Measurements from ENCODE around the gene HES4.
A peak's percentile ranks its signal among the peaks of the same experiment; 100 is the strongest.

The HES4 gene

DNA sequence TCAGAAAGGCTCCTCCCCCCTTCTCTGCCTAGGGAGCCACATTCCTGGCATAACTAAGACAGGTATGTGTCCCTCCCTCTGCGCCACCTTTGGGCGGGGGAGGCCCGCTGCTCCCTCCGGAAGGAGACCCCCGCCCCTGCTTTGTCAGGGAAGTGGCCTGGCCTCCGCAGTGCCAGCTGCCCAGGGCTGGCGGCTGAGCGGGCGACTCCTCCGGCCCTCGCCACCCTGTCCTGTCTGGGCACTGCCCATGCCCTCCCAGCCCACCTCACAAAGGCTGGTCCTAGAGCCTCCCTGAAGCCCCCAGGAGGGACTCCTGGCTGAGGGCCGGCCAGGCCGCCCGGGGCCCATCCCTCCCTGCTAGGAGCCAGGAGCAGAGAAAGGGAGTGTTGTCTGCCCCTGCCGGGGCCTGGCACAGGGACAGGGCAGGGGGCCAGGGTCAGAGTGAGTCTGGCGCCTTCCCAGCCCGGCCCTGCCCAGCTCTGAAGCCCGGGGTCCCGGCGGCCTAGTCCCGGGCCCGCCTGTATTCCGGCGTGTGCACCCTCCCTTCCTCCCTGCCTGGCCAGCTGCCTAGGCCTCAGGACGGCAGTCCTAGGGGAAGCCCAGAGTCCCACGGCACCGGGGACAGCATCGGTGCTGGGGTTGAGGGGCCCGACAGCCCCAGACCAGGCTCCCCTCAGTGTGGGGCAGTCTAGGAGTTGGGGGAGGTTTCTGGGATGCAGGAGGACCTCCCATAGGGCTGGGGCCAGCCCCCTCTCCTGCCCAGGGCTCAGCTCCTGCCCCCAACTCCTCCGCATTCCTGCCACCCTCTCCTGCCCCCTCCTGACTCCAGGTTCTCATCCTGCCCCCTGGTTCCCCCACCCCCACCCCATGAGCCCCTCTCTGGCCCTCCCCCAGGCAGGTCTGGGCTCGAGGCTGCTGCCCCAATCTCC, 25.1 kb upstream of the HES4 start:
- H3K4me1 ChIP-seq (ENCODE audit: control insufficient read depth in 5 of 5, insufficient read depth in 5 of 5, low read length in 5 of 5) = peaks cover 0 to 18% (median 9%) of the 10 kb centered on the region in 5 donors
- no peak overlapping the region for H3K27ac ChIP-seq (ENCODE audit: low read depth, low read length)
- H3K9ac ChIP-seq (ENCODE audit: low read length in 5 of 5) = no peak overlapping the region

DNA sequence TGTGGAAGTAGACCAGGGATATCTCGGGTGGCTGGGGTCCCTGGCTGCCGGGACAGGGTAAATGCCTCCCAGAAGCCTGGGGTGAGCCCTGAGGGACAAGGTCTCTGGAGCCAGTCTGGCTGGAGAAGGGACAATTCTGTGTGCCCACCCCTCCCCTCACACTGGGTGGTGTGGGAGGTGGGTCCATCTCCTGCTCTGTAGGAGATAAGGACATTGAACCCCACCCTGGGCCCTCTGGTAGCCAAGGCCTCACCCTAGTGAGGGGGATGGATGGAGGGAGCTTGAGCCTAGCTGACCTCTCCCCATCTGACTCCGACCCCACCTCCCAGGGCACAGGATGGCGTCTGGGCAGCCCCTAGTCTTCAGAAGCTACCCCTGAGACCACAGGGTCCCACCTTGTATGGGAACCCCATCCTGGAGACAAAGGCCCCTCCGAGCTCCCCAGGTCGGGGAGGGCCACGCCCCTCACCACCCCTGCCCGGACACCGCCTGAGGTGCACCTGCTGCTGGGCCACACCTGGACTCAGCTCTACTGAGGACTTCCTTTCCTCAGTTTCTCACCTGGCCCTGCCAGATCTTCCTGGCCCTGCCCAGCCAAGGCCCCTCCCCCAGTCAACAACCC, 24.4 kb upstream of the HES4 start:
- Histone ChIP-seq H3K27me3 (ENCODE audit: control insufficient read depth in 5 of 5, insufficient read depth in 4 of 5, low read length in 5 of 5) (peaks cover 4 to 13% (median 10%) of the 10 kb centered on the region in 5 donors), H3K27ac (ENCODE audit: low read depth, low read length) (no peak overlapping the region), H3K9me3 (ENCODE audit: control insufficient read depth in 5 of 5, low read length in 5 of 5) (no peaks in the 10 kb centered on the region), H3K4me3 (ENCODE audit: low read depth in 1 of 5, low read length in 5 of 5) (no peak overlapping the region), H3K9ac (ENCODE audit: low read length in 5 of 5) (no peak overlapping the region), H3K4me1 (ENCODE audit: control insufficient read depth in 5 of 5, insufficient read depth in 5 of 5, low read length in 5 of 5) (peaks cover 0 to 18% (median 9%) of the 10 kb centered on the region in 5 donors), H3K36me3 (ENCODE audit: control insufficient read depth in 5 of 5, insufficient read depth in 5 of 5, low read length in 5 of 5) (no peaks in the 10 kb centered on the region)

More for the DNA sequence above, 25.1 kb upstream of the HES4 start:
- no peaks in the 10 kb centered on the region for H3K9me3 ChIP-seq (ENCODE audit: control insufficient read depth in 5 of 5, low read length in 5 of 5)
- no peak overlapping the region for H3K4me3 ChIP-seq (ENCODE audit: low read depth in 1 of 5, low read length in 5 of 5)
- peaks cover 4 to 19% (median 12%) of the 10 kb centered on the region in 5 donors for H3K27me3 ChIP-seq (ENCODE audit: control insufficient read depth in 5 of 5, insufficient read depth in 4 of 5, low read length in 5 of 5)
- no peaks in the 10 kb centered on the region for H3K36me3 ChIP-seq (ENCODE audit: control insufficient read depth in 5 of 5, insufficient read depth in 5 of 5, low read length in 5 of 5)

DNA sequence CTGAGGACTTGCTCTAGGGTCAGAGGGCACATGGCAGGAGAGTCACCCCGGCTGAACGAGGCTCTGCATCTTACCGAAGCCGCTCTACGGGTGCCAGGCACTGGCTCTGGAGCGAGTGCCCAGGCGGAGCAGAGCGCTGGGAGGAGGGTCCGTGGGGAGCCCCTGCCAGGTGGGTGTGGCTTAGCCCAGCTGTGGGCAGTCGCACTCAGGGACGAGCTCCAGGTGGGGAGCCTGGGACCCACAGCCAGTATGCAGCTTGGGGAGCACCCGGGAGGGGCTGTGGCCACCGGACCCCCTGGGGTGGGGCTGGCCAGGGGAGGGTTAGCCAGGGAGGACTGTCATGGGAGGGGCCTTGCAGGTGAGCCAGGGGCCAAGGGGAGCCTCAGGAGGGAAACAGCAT, 23.8 kb upstream of the HES4 start:
- Histone ChIP-seq H3K4me1 (ENCODE audit: control insufficient read depth in 5 of 5, insufficient read depth in 5 of 5, low read length in 5 of 5) (peaks cover 0 to 20% (median 13%) of the 10 kb centered on the region in 5 donors), H3K9me3 (ENCODE audit: control insufficient read depth in 5 of 5, low read length in 5 of 5) (no peaks in the 10 kb centered on the region), H3K4me3 (ENCODE audit: low read depth in 1 of 5, low read length in 5 of 5) (no peak overlapping the region), H3K9ac (ENCODE audit: low read length in 5 of 5) (no peak overlapping the region), H3K27ac (ENCODE audit: low read depth, low read length) (no peak overlapping the region), H3K27me3 (ENCODE audit: control insufficient read depth in 5 of 5, insufficient read depth in 4 of 5, low read length in 5 of 5) (peaks cover 4 to 13% (median 10%) of the 10 kb centered on the region in 5 donors), H3K36me3 (ENCODE audit: control insufficient read depth in 5 of 5, insufficient read depth in 5 of 5, low read length in 5 of 5) (no peaks in the 10 kb centered on the region)

DNA sequence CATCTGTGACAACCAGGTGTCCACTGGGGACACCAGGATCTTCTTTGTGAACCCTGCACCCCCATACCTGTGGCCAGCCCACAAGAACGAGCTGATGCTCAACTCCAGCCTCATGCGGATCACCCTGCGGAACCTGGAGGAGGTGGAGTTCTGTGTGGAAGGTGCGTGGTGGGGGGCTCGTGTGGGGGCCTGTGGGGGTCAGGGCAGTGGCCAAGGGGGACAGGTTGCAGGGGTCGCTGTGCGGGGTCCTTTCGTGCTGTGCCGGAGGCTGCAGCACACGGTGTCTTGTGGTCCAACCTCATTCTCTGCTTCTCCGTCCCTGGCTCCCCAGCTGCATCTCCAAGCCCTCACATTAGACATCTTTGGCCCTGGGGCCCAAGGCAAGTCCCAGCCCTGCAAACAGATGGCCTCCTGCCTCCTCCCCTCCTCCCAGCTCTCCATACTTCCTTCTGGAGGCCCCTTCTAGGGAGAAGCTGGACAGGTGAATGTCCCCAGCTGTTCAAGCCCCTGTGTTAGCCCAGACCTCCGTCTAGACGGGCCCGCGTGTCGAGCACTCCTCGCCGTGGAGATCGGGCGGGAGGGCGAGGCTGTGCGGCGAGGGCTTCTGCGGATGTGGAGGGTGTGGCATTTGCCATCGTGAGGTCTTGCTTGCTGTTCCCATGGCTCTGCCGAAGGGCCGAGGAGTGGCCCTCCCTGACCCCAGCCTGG, 22.6 kb upstream of the HES4 start:
- Histone ChIP-seq H3K9me3 (ENCODE audit: control insufficient read depth in 5 of 5, low read length in 5 of 5) (no peaks in the 10 kb centered on the region), H3K27ac (ENCODE audit: low read depth, low read length) (no peak overlapping the region), H3K27me3 (ENCODE audit: control insufficient read depth in 5 of 5, insufficient read depth in 4 of 5, low read length in 5 of 5) (peaks cover 4 to 13% (median 8%) of the 10 kb centered on the region in 5 donors), H3K4me1 (ENCODE audit: control insufficient read depth in 5 of 5, insufficient read depth in 5 of 5, low read length in 5 of 5) (peaks cover 0 to 20% (median 13%) of the 10 kb centered on the region in 5 donors), H3K36me3 (ENCODE audit: control insufficient read depth in 5 of 5, insufficient read depth in 5 of 5, low read length in 5 of 5) (no peaks in the 10 kb centered on the region), H3K9ac (ENCODE audit: low read length in 5 of 5) (no peak overlapping the region), H3K4me3 (ENCODE audit: low read depth in 1 of 5, low read length in 5 of 5) (no peak overlapping the region)

DNA sequence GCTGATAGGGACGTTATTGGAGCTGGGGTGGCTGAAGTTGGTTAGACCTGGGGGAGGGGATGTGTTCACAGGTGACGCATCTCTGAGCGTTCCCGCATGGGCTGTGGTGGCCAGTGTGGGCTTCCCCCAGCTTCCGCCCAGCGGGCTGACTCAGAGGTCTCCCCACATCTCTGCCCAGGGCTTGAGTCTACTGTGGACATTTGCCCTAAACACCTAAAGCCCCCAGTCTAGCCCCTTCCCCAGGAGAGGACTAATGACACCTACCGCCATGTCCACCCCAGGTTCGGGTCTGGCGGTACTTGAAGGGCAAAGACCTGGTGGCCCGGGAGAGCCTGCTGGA, 22.0 kb upstream of the HES4 start:
- Histone ChIP-seq H3K9me3 (ENCODE audit: control insufficient read depth in 5 of 5, low read length in 5 of 5) (no peaks in the 10 kb centered on the region), H3K36me3 (ENCODE audit: control insufficient read depth in 5 of 5, insufficient read depth in 5 of 5, low read length in 5 of 5) (no peaks in the 10 kb centered on the region), H3K4me1 (ENCODE audit: control insufficient read depth in 5 of 5, insufficient read depth in 5 of 5, low read length in 5 of 5) (peaks cover 0 to 20% (median 13%) of the 10 kb centered on the region in 5 donors), H3K9ac (ENCODE audit: low read length in 5 of 5) (no peak overlapping the region), H3K4me3 (ENCODE audit: low read depth in 1 of 5, low read length in 5 of 5) (no peak overlapping the region), H3K27ac (ENCODE audit: low read depth, low read length) (no peak overlapping the region), H3K27me3 (ENCODE audit: control insufficient read depth in 5 of 5, insufficient read depth in 4 of 5, low read length in 5 of 5) (peaks cover 2 to 10% (median 8%) of the 10 kb centered on the region in 5 donors)

DNA sequence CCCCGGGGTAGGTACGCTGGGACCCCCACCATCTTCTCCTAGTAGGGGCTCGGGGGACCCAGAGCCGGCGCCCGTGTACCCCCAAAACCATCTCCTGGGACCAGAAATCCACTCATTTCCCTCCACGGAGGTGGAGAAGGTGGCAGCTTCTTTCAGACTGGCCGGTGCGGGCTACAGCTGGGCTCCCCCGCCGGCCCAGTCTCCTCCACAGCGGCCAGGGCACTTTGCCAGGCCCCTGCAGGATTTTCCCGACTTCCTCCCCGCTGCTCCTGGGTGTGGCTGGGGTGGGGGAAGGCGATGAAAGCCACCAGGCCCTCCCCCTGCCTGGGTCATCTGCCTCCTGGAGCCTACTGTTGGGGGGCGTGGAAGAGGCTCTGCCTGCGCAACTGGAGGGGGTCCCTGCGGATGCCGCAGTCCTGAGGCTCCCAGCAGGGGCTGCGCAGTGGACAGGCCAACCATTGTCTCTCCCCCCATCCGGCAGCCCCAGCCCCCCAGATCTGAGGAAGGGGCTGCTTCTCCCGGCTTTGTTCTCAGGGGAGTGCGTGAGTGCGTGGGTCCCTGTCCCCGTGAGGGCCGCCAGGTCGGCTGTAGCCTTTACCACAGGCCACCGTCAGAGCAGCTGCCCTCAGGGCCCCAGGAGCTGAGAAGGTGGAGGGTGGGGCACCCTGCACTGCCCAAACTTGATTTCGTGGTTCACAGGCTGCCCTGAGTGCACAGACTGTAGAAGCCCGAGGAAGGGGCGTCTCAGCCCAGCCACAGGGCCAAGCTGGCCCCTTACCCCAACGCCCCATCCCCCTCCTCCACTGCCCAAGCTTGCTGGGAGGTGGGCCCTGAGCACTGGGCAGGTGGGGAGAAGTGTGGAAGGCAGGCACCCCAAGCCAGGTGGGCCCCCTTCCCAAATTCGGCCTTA, 21.4 kb upstream of the HES4 start:
- no peak overlapping the region for H3K27ac ChIP-seq (ENCODE audit: low read depth, low read length)
- H3K36me3 ChIP-seq (ENCODE audit: control insufficient read depth in 5 of 5, insufficient read depth in 5 of 5, low read length in 5 of 5) = no peaks in the 10 kb centered on the region
- H3K4me1 ChIP-seq (ENCODE audit: control insufficient read depth in 5 of 5, insufficient read depth in 5 of 5, low read length in 5 of 5) = peaks cover 0 to 20% (median 13%) of the 10 kb centered on the region in 5 donors
- no peak overlapping the region for H3K9ac ChIP-seq (ENCODE audit: low read length in 5 of 5)
- peaks cover 2 to 10% (median 8%) of the 10 kb centered on the region in 5 donors for H3K27me3 ChIP-seq (ENCODE audit: control insufficient read depth in 5 of 5, insufficient read depth in 4 of 5, low read length in 5 of 5)
- H3K9me3 ChIP-seq (ENCODE audit: control insufficient read depth in 5 of 5, low read length in 5 of 5) = no peaks in the 10 kb centered on the region
- peak overlapping the region in 3 of 5 donors; percentile 26 to 47 (median 28) for H3K4me3 ChIP-seq (ENCODE audit: low read depth in 1 of 5, low read length in 5 of 5)

DNA sequence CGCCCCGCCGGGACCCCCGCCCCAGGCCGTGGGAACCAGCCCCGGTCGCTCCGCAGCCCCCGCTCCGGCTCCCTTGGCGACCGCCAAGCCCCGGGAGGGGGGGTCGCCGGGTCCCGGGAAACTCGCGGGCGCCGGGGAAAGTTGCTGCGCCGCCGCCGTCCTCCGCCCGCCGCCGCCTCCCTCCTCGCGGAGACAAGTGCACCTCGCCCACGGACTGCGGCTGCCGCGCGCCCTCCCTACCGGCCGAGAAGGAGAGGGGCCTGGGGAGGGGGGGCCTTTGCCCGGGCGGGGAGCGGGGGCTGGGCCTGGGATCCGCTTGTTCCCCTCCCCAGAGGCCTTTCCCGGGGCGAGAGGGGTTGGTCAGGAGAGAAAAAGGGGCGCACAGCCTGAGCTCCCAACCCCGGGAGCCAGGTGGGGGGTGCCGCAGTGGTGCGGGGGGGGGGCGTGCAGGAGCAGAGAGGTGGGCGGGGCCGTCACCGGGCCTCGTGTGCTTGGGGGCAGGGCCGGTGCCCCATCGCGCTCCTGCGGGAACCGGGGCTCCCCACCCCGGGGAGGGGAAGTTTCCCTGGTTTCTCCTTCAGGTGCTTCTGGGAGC, 20.6 kb upstream of the HES4 start:
- H3K4me3 ChIP-seq (ENCODE audit: low read depth in 1 of 5, low read length in 5 of 5) = peak overlapping the region in 3 of 5 donors; percentile 69 to 72 (median 71)
- H3K4me1 ChIP-seq (ENCODE audit: control insufficient read depth in 5 of 5, insufficient read depth in 5 of 5, low read length in 5 of 5) = peaks cover 0 to 20% (median 13%) of the 10 kb centered on the region in 5 donors
- no peaks in the 10 kb centered on the region for H3K36me3 ChIP-seq (ENCODE audit: control insufficient read depth in 5 of 5, insufficient read depth in 5 of 5, low read length in 5 of 5)
- H3K9ac ChIP-seq (ENCODE audit: low read length in 5 of 5) = peak overlapping the region in 1 of 5 donors; percentile 46
- H3K27me3 ChIP-seq (ENCODE audit: control insufficient read depth in 5 of 5, insufficient read depth in 4 of 5, low read length in 5 of 5) = peaks cover 2 to 10% (median 8%) of the 10 kb centered on the region in 5 donors
- H3K9me3 ChIP-seq (ENCODE audit: control insufficient read depth in 5 of 5, low read length in 5 of 5) = no peaks in the 10 kb centered on the region
- no peak overlapping the region for H3K27ac ChIP-seq (ENCODE audit: low read depth, low read length)

DNA sequence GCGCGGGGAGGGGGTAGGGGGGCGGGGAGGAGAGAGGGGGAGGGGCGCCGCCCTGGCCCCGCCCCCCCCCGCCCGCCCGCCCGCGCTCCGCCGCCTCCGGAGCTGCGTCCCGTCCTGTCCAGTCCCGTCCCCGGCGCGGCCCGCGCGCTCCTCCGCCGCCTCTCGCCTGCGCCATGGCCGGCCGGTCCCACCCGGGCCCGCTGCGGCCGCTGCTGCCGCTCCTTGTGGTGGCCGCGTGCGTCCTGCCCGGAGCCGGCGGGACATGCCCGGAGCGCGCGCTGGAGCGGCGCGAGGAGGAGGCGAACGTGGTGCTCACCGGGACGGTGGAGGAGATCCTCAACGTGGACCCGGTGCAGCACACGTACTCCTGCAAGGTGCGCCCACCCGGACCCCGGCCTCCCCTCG, 20.1 kb upstream of the HES4 start, which contains the start of gene AGRN:
Gene AGRN, plus strand, starts transcription at position 121 of the 405 bp plus-strand sequence. Its CDS starts 53 bp downstream, at position 174.
- Histone ChIP-seq H3K9me3 (ENCODE audit: control insufficient read depth in 5 of 5, low read length in 5 of 5) (no peaks in the 10 kb centered on the region), H3K4me1 (ENCODE audit: control insufficient read depth in 5 of 5, insufficient read depth in 5 of 5, low read length in 5 of 5) (peaks cover 0 to 20% (median 14%) of the 10 kb centered on the region in 5 donors), H3K36me3 (ENCODE audit: control insufficient read depth in 5 of 5, insufficient read depth in 5 of 5, low read length in 5 of 5) (no peaks in the 10 kb centered on the region), H3K27me3 (ENCODE audit: control insufficient read depth in 5 of 5, insufficient read depth in 4 of 5, low read length in 5 of 5) (peaks cover 2 to 10% (median 8%) of the 10 kb centered on the region in 5 donors), H3K4me3 (ENCODE audit: low read depth in 1 of 5, low read length in 5 of 5) (peak within 1 kb of the TSS; percentile 55 to 72 (median 69)), H3K9ac (ENCODE audit: low read length in 5 of 5) (peak within 1 kb of the TSS in 1 of 5 donors; percentile 46), H3K27ac (ENCODE audit: low read depth, low read length) (no peak within 1 kb of the TSS)

Data from subcutaneous abdominal adipose tissue (tissue), 5 donors.